ENCODE data around the gene ACOT11.

ACOT11 gene

GRCh38 chr1:54601730-54602129 is 53.7 kb downstream of the ACOT11 start:
- Histone ChIP-seq H3K4me3 (ENCODE audit: control insufficient read depth in 1 of 7, extremely low read depth in 1 of 7, insufficient read depth in 4 of 7, low read depth in 2 of 7, low read length in 6 of 7) (no peak overlapping the region), H3K4me1 (ENCODE audit: control extremely low read depth in 1 of 4, control insufficient read depth in 4 of 4, insufficient read depth in 4 of 4, low read length in 3 of 4) (peaks cover 0 to 47% (median 27%) of the 10 kb centered on the region in 4 experiments), H3K27ac (ENCODE audit: insufficient read depth in 1 of 2, low read depth in 1 of 2, low read length in 2 of 2, poor library complexity in 1 of 2, severe bottlenecking in 2 of 2) (no peak overlapping the region), H3K27me3 (replicated peaks in 2 of 5; ENCODE audit: control insufficient read depth in 4 of 5, insufficient read depth in 5 of 5, low read length in 4 of 5) (no peaks in the 10 kb centered on the region), H3K9me3 (ENCODE audit: control extremely low read depth in 1 of 5, control insufficient read depth in 4 of 5, insufficient read depth in 2 of 5, low read depth in 1 of 5, low read length in 4 of 5) (no peaks in the 10 kb centered on the region), H3K36me3 (ENCODE audit: control insufficient read depth in 4 of 4, insufficient read depth in 4 of 4, low read length in 3 of 4) (peaks cover 2 to 30% (median 11%) of the 10 kb centered on the region in 4 experiments)
- no peak for DNase-seq
- ChIA-PET CTCF (no interaction called here), POLR2A (no interaction called here)
- WGBS (ENCODE audit: insufficient coverage): 93% methylated on average over 7 of the region's 10 CpGs

DNA sequence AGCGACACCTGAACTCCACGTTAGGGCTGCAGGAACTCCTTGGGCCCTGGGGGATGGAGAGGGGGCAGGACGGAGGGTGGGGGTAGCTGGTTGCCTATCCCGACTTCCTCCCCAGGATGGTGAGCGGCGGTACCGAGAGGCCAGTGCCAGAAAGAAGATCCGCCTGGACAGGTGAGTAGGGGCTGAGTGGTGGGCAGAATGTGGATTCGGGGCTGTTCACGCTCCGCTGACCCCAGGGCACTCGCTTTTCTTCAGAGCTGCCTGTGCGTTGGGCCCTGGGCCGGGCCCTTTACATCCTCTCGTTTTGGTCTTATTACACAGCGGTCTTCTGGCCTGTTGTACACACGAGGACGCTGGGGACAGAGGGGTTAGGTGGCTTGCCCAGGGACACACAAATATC is 54.5 kb downstream of the ACOT11 start:
- peaks cover 2 to 32% (median 9%) of the 10 kb centered on the region in 4 experiments for H3K36me3 ChIP-seq (ENCODE audit: control insufficient read depth in 4 of 4, insufficient read depth in 4 of 4, low read length in 3 of 4)
- ChIA-PET CTCF (interaction anchor here (0.6 to 1.1 kb wide), 3 partner anchors 26 to 60 kb away, joined by 3 read pairs; no protein-coding TSS in a partner anchor), POLR2A (no interaction called here)
- peaks cover 0 to 45% (median 27%) of the 10 kb centered on the region in 4 experiments for H3K4me1 ChIP-seq (ENCODE audit: control extremely low read depth in 1 of 4, control insufficient read depth in 4 of 4, insufficient read depth in 4 of 4, low read length in 3 of 4)
- no peak for DNase-seq
- H3K9me3 ChIP-seq (ENCODE audit: control extremely low read depth in 1 of 5, control insufficient read depth in 4 of 5, insufficient read depth in 2 of 5, low read depth in 1 of 5, low read length in 4 of 5): no peaks in the 10 kb centered on the region
- H3K27me3 ChIP-seq (replicated peaks in 2 of 5; ENCODE audit: control insufficient read depth in 4 of 5, insufficient read depth in 5 of 5, low read length in 4 of 5): no peaks in the 10 kb centered on the region
- H3K27ac ChIP-seq (ENCODE audit: insufficient read depth in 1 of 2, low read depth in 1 of 2, low read length in 2 of 2, poor library complexity in 1 of 2, severe bottlenecking in 2 of 2): peak overlapping the region in 1 of 2 experiments; percentile 3
- H3K4me3 ChIP-seq (ENCODE audit: control insufficient read depth in 1 of 7, extremely low read depth in 1 of 7, insufficient read depth in 4 of 7, low read depth in 2 of 7, low read length in 6 of 7): no peak overlapping the region
- WGBS (ENCODE audit: insufficient coverage): 96% methylated on average over 18 of the region's 18 CpGs

DNA sequence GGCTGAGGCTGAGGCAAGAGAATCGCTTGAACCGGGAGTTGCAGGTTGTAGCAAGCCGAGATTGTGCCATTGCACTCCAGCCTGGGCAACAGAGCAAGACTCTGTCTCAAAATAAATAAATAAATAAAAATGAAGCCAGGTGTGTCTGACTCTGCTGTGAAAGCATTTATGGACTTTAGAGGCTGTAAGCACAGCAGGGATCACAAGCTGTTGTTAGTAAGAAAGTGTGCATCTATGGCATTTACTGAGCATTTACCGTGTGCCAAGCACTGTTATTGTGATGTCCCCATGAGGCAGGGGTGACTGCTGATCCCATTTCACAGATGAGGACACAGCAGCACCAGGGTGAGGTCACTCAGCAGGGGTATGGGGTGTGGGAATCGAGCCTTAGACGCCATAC is 55.2 kb downstream of the ACOT11 start:
- 98% methylated on average over 5 of the region's 6 CpGs for WGBS (ENCODE audit: insufficient coverage)
- H3K9me3 ChIP-seq (ENCODE audit: control extremely low read depth in 1 of 5, control insufficient read depth in 4 of 5, insufficient read depth in 2 of 5, low read depth in 1 of 5, low read length in 4 of 5): no peaks in the 10 kb centered on the region
- no peak overlapping the region for H3K27ac ChIP-seq (ENCODE audit: insufficient read depth in 1 of 2, low read depth in 1 of 2, low read length in 2 of 2, poor library complexity in 1 of 2, severe bottlenecking in 2 of 2)
- ChIA-PET CTCF (interaction anchor here (1.0 to 1.8 kb wide), 3 partner anchors 13 to 55 kb away, joined by 3 to 4 read pairs (median 3); no protein-coding TSS in a partner anchor), POLR2A (interaction anchor here (1.6 kb wide), 1 partner anchor 56 kb away, joined by 8 read pairs; the partner anchor contains the start of gene ACOT11)
- H3K4me3 ChIP-seq (ENCODE audit: control insufficient read depth in 1 of 7, extremely low read depth in 1 of 7, insufficient read depth in 4 of 7, low read depth in 2 of 7, low read length in 6 of 7): no peak overlapping the region
- DNase-seq: no peak
- peaks cover 0 to 39% (median 27%) of the 10 kb centered on the region in 4 experiments for H3K4me1 ChIP-seq (ENCODE audit: control extremely low read depth in 1 of 4, control insufficient read depth in 4 of 4, insufficient read depth in 4 of 4, low read length in 3 of 4)
- H3K36me3 ChIP-seq (ENCODE audit: control insufficient read depth in 4 of 4, insufficient read depth in 4 of 4, low read length in 3 of 4): peaks cover 2 to 32% (median 11%) of the 10 kb centered on the region in 4 experiments
- no peaks in the 10 kb centered on the region for H3K27me3 ChIP-seq (replicated peaks in 2 of 5; ENCODE audit: control insufficient read depth in 4 of 5, insufficient read depth in 5 of 5, low read length in 4 of 5)

DNA sequence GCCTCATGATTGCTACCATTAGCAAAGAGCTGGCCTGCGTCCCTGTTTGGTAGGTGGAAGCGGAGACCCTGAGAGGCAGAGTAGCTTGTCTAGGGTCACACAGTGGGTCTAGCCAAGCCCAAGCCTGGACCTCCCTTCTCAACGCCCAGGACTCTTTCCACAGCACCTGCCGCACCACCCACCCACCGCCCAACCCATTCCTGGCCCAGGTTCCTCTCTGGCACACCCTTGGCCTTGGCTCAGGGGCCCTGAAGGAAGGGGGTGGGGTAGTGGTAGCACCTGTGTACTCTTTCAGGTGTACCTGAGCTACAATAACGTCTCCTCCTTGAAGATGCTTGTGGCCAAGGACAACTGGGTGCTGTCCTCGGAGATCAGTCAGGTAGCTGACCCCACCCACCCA is 56.0 kb downstream of the ACOT11 start:
- H3K9me3 ChIP-seq (ENCODE audit: control extremely low read depth in 1 of 5, control insufficient read depth in 4 of 5, insufficient read depth in 2 of 5, low read depth in 1 of 5, low read length in 4 of 5): no peaks in the 10 kb centered on the region
- peaks cover 2 to 35% (median 14%) of the 10 kb centered on the region in 4 experiments for H3K36me3 ChIP-seq (ENCODE audit: control insufficient read depth in 4 of 4, insufficient read depth in 4 of 4, low read length in 3 of 4)
- CTCF ChIA-PET: interaction anchor here (1.8 kb wide), 1 partner anchor 14 kb away, joined by 4 read pairs; no protein-coding TSS in a partner anchor
- 71% methylated on average over 3 of the region's 7 CpGs for WGBS (ENCODE audit: insufficient coverage)
- POLR2A ChIA-PET: interaction anchor here (1.6 kb wide), 1 partner anchor 57 kb away, joined by 8 read pairs; the partner anchor contains the start of gene ACOT11
- H3K27ac ChIP-seq (ENCODE audit: insufficient read depth in 1 of 2, low read depth in 1 of 2, low read length in 2 of 2, poor library complexity in 1 of 2, severe bottlenecking in 2 of 2): peak overlapping the region in 1 of 2 experiments; percentile 28
- no peak for DNase-seq
- H3K4me3 ChIP-seq (ENCODE audit: control insufficient read depth in 1 of 7, extremely low read depth in 1 of 7, insufficient read depth in 4 of 7, low read depth in 2 of 7, low read length in 6 of 7): peak overlapping the region in 1 of 7 experiments; percentile 40
- H3K27me3 ChIP-seq (replicated peaks in 2 of 5; ENCODE audit: control insufficient read depth in 4 of 5, insufficient read depth in 5 of 5, low read length in 4 of 5): no peaks in the 10 kb centered on the region
- peaks cover 0 to 39% (median 27%) of the 10 kb centered on the region in 4 experiments for H3K4me1 ChIP-seq (ENCODE audit: control extremely low read depth in 1 of 4, control insufficient read depth in 4 of 4, insufficient read depth in 4 of 4, low read length in 3 of 4)

- Histone ChIP-seq H3K4me3 (ENCODE audit: control insufficient read depth in 1 of 7, extremely low read depth in 1 of 7, insufficient read depth in 4 of 7, low read depth in 2 of 7, low read length in 6 of 7) (peak overlapping the region in 1 of 7 experiments; percentile 40), H3K27me3 (replicated peaks in 2 of 5; ENCODE audit: control insufficient read depth in 4 of 5, insufficient read depth in 5 of 5, low read length in 4 of 5) (no peaks in the 10 kb centered on the region), H3K27ac (ENCODE audit: insufficient read depth in 1 of 2, low read depth in 1 of 2, low read length in 2 of 2, poor library complexity in 1 of 2, severe bottlenecking in 2 of 2) (no peak overlapping the region), H3K4me1 (ENCODE audit: control extremely low read depth in 1 of 4, control insufficient read depth in 4 of 4, insufficient read depth in 4 of 4, low read length in 3 of 4) (peaks cover 0 to 39% (median 27%) of the 10 kb centered on the region in 4 experiments), H3K36me3 (ENCODE audit: control insufficient read depth in 4 of 4, insufficient read depth in 4 of 4, low read length in 3 of 4) (peaks cover 2 to 35% (median 16%) of the 10 kb centered on the region in 4 experiments), H3K9me3 (ENCODE audit: control extremely low read depth in 1 of 5, control insufficient read depth in 4 of 5, insufficient read depth in 2 of 5, low read depth in 1 of 5, low read length in 4 of 5) (no peaks in the 10 kb centered on the region)
- peak; percentile 59 to 97 (median 94) for DNase-seq
- POLR2A ChIA-PET: interaction anchor here (1.6 kb wide), 1 partner anchor 58 kb away, joined by 8 read pairs; the partner anchor contains the start of gene ACOT11
- 36% methylated on average over 8 of the region's 13 CpGs for WGBS (ENCODE audit: insufficient coverage)
- CTCF ChIA-PET: interaction anchor here (1.8 kb wide), 1 partner anchor 15 kb away, joined by 4 read pairs; no protein-coding TSS in a partner anchor
Measured at GRCh38 chr1:54604572-54605370, 56.7 kb downstream of the ACOT11 start.

DNA sequence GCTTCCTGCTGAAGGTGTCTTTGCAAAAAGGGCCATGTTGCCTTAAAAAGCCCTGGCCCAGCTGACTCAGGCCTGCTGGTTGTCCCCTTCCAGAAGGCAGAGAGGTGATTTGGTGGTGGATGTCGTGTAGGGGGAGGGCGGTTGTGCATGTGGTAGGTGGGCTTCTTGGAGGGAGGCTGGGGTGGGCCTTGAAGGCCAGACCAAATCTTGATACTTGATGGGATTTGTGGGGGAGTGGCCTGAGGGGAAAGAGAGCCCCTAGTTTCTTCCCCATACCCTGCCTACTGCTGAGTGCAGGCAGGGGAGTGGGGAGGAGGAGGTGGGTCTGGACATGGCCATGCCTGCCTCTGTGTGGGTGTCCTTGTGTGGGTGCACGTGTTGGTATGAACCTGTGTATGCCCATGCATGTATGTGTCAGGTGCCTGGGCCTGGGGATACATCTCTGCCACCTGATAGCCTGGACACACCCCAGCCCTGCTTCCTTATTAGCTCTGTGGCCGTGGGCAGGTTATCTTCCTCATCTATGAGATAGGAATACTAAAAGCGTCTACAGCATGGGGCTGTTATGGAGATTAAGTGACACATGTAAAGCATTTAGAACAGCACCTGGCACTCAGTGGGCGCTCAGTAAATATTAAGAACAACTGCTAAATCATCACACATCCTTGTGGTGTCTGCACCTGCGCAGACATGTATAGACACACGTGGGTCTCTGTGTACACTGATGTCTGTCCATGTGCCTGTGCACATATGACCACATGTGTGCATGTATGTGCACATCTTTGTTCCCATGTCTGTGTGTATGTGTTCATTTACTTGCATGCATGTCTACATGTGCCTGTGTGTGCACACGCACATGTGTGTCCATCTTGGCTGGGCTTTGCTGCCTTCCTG is 58.3 kb downstream of the ACOT11 start:
- Histone ChIP-seq H3K27me3 (replicated peaks in 2 of 5; ENCODE audit: control insufficient read depth in 4 of 5, insufficient read depth in 5 of 5, low read length in 4 of 5) (no peaks in the 10 kb centered on the region), H3K9me3 (ENCODE audit: control extremely low read depth in 1 of 5, control insufficient read depth in 4 of 5, insufficient read depth in 2 of 5, low read depth in 1 of 5, low read length in 4 of 5) (no peaks in the 10 kb centered on the region), H3K36me3 (ENCODE audit: control insufficient read depth in 4 of 4, insufficient read depth in 4 of 4, low read length in 3 of 4) (peaks cover 2 to 28% (median 13%) of the 10 kb centered on the region in 4 experiments), H3K27ac (ENCODE audit: insufficient read depth in 1 of 2, low read depth in 1 of 2, low read length in 2 of 2, poor library complexity in 1 of 2, severe bottlenecking in 2 of 2) (no peak overlapping the region), H3K4me1 (ENCODE audit: control extremely low read depth in 1 of 4, control insufficient read depth in 4 of 4, insufficient read depth in 4 of 4, low read length in 3 of 4) (peaks cover 0 to 39% (median 27%) of the 10 kb centered on the region in 4 experiments), H3K4me3 (ENCODE audit: control insufficient read depth in 1 of 7, extremely low read depth in 1 of 7, insufficient read depth in 4 of 7, low read depth in 2 of 7, low read length in 6 of 7) (no peak overlapping the region)
- ChIA-PET POLR2A (no interaction called here), CTCF (interaction anchor here (1.1 kb wide), 1 partner anchor 15 kb away, joined by 4 read pairs; no protein-coding TSS in a partner anchor)
- 92% methylated on average over 5 of the region's 9 CpGs for WGBS (ENCODE audit: insufficient coverage)
- DNase-seq: peak in 1 of 3 donors; percentile 5

All from common myeloid progenitor, CD34-positive (primary cell).